CD14-positive monocyte (primary cell): ENCODE data around the gene SEMA3G. TPM values are rescaled to one million over a fixed set of nuclear protein-coding genes. Genes with fewer than 3 reads are reported as not detected.

ENCODE experiments used
- DNase-seq, 3 donors: peaks; one replicate each; pipeline ENCODE4 v3.0.0-alpha.2; 2011 to 2022
- H2AFZ ChIP-seq: 2 replicates; pipeline ENCODE4 v1.6.0; 2012; ENCODE audit warnings: mild to moderate bottlenecking, low read depth, low read length, inconsistent platforms; ENCODE audit not compliant: insufficient read depth, poor library complexity, severe bottlenecking
- H3K27ac ChIP-seq, 2 donors: 1 replicate in 1 of 2; 2 replicates in 1 of 2; pipeline ENCODE4 v1.5.1; 2012 to 2013; ENCODE audit warnings: low read length in 2 of 2, control low read depth in 1 of 2, inconsistent platforms in 1 of 2, low read depth in 1 of 2, mild to moderate bottlenecking in 1 of 2
- H3K27me3 ChIP-seq, 2 donors: one replicate each; pipeline versions ENCODE4 v1.6.0 to v1.6.1; 2011 to 2013; ENCODE audit warnings: low read length in 2 of 2; ENCODE audit not compliant: control insufficient read depth in 2 of 2, insufficient read depth in 2 of 2
- H3K36me3 ChIP-seq, 2 donors: replicated peaks in 1 of 2; 1 replicate in 1 of 2; 2 replicates in 1 of 2; pipeline versions ENCODE4 v1.5.1 to v1.6.1; 2012 to 2013; ENCODE audit warnings: low read length in 2 of 2, control low read depth in 1 of 2, inconsistent platforms in 1 of 2, mild to moderate bottlenecking in 1 of 2; ENCODE audit not compliant: insufficient read depth in 2 of 2, control insufficient read depth in 1 of 2
- H3K4me1 ChIP-seq, 2 donors: 1 replicate in 1 of 2; 2 replicates in 1 of 2; pipeline versions ENCODE4 v1.5.1 to v1.6.1; 2012 to 2013; ENCODE audit warnings: low read length in 2 of 2, control low read depth in 1 of 2, inconsistent platforms in 1 of 2, mild to moderate bottlenecking in 1 of 2, moderate library complexity in 1 of 2; ENCODE audit not compliant: insufficient read depth in 2 of 2, control insufficient read depth in 1 of 2
- H3K4me2 ChIP-seq: replicated peaks from 2 replicates; pipeline ENCODE3; 2012; ENCODE audit warnings: low read length, moderate library complexity, mild to moderate bottlenecking; ENCODE audit not compliant: poor library complexity, severe bottlenecking; ENCODE audit errors: extremely low read depth
- H3K4me3 ChIP-seq, 3 experiments: fragments of 200-600 bp in 1 of 3; sonication (generic) in 1 of 3; replicated peaks in 1 of 3; 1 replicate in 2 of 3; 2 replicates in 1 of 3; pipeline ENCODE4 v1.5.1; 2011 to 2013; ENCODE audit warnings: low read length in 3 of 3, mild to moderate bottlenecking in 3 of 3, control low read depth in 2 of 3, low read depth in 2 of 3, inconsistent platforms in 1 of 3, moderate library complexity in 1 of 3
- H3K79me2 ChIP-seq: 2 replicates; pipeline ENCODE4 v1.6.0; 2012; ENCODE audit warnings: mild to moderate bottlenecking, control low read depth, inconsistent platforms, low read length, moderate library complexity; ENCODE audit not compliant: insufficient read depth
- H3K9ac ChIP-seq: 2 replicates; pipeline ENCODE4 v1.6.0; 2017; ENCODE audit warnings: low read length, mild to moderate bottlenecking; ENCODE audit not compliant: insufficient read depth, poor library complexity, severe bottlenecking
- H3K9me3 ChIP-seq, 2 donors: replicated peaks in 1 of 2; 1 replicate in 1 of 2; 2 replicates in 1 of 2; pipeline versions ENCODE4 v1.5.1 to v1.6.1; 2012 to 2013; ENCODE audit warnings: low read length in 2 of 2, control low read depth in 1 of 2; ENCODE audit not compliant: control insufficient read depth in 1 of 2, insufficient read depth in 1 of 2
- H4K20me1 ChIP-seq: 2 replicates; pipeline ENCODE4 v1.6.0; 2012; ENCODE audit warnings: mild to moderate bottlenecking, low read length, control low read depth, moderate library complexity; ENCODE audit not compliant: insufficient read depth
- H3K27ac Mint-ChIP-seq, 7 donors: one replicate each; pipeline ENCODE4 v1.8.0; 2020; ENCODE audit warnings: mild to moderate bottlenecking in 7 of 7, mixed read lengths in 7 of 7, moderate library complexity in 6 of 7, inconsistent platforms in 2 of 7
- H3K27me3 Mint-ChIP-seq, 3 donors: one replicate each; pipeline ENCODE4 v1.8.0; 2021 to 2022; ENCODE audit warnings: low read depth in 3 of 3, mild to moderate bottlenecking in 3 of 3, mixed read lengths in 3 of 3, moderate library complexity in 3 of 3, inconsistent platforms in 1 of 3
- H3K36me3 Mint-ChIP-seq, 2 donors: one replicate each; pipeline ENCODE4 v1.8.0; 2020; ENCODE audit warnings: mixed read lengths in 2 of 2, inconsistent platforms in 1 of 2, mild to moderate bottlenecking in 1 of 2
- H3K4me1 Mint-ChIP-seq: one replicate; pipeline ENCODE4 v1.8.0; 2020; ENCODE audit warnings: mild to moderate bottlenecking, mixed read lengths
- H3K4me3 Mint-ChIP-seq, 2 donors: one replicate each; pipeline ENCODE4 v1.8.0; 2020; ENCODE audit warnings: mild to moderate bottlenecking in 2 of 2, mixed read lengths in 2 of 2, moderate library complexity in 1 of 2
- H3K9me3 Mint-ChIP-seq, 7 donors: one replicate each; pipeline ENCODE4 v1.8.0; 2020 to 2022; ENCODE audit warnings: mixed read lengths in 7 of 7, mild to moderate bottlenecking in 6 of 7, moderate library complexity in 6 of 7, inconsistent platforms in 2 of 7
- CTCF ChIP-seq: fragments of 200-600 bp; IDR thresholded peaks from one replicate; pipeline ENCODE4 v1.8.0; 2022; ENCODE audit warnings: antibody characterized with exemption, mild to moderate bottlenecking
- WGBS: methylation state at CpG from one replicate; pipeline ENCODE4 v1.1.5; 2013; ENCODE audit warnings: missing lambda C conversion rate; ENCODE audit not compliant: insufficient coverage; 5-methylcytosine and 5-hydroxymethylcytosine counted together
- intact Hi-C, 2 donors: fragments of 100-400 bp; cut with micrococcal nuclease; formaldehyde crosslinking; loops; one replicate each; pipeline versions ENCODE4 v1.15.0 to v1.15.1; 2023
- polyA plus RNA-seq, 3 donors: library from polyadenylated mRNA; depleted of rRNA in 1 of 3; unstranded in 2 of 3; stranded (reverse) in 1 of 3; fragments of 300-500 nt in 2 of 3; fragments of >200 nt in 1 of 3; fragmentation: Illumina TruSeq in 2 of 3; gene quantifications; 1 replicate in 2 of 3; 2 replicates in 1 of 3; pipeline ENCODE4 v1.2.3, GENCODE V29; 2012 to 2021

The SEMA3G gene
- polyA plus RNA-seq, 3 donors = 0.03 TPM; not detected in 2

GRCh38 chr3:52452570-52453221 is 7.8 kb upstream of the SEMA3G start:
- H3K9me3 Mint-ChIP-seq = peaks cover 0 to 9% (median 3%) of the 10 kb centered on the region in 7 donors
- H2AFZ ChIP-seq = no peak overlapping the region
- 92% methylated on average over 9 of the region's 11 CpGs for WGBS
- H3K4me1 Mint-ChIP-seq = peaks cover 30% of the 10 kb centered on the region
- H3K4me1 ChIP-seq = peaks cover 27 to 29% of the 10 kb centered on the region in 2 donors
- no peak overlapping the region for H3K27ac Mint-ChIP-seq
- H3K79me2 ChIP-seq = peaks cover 29% of the 10 kb centered on the region
- intact Hi-C loops = no loop called here
- peaks cover 0 to 7% of the 10 kb centered on the region in 2 donors for H3K36me3 Mint-ChIP-seq
- no peak overlapping the region for H3K4me3 Mint-ChIP-seq
- no peak overlapping the region for H3K4me3 ChIP-seq
- DNase-seq = no peak
- no peak for TF ChIP-seq CTCF
- no peaks in the 10 kb centered on the region for H3K27me3 ChIP-seq
- no peak overlapping the region for H3K27ac ChIP-seq
- H3K27me3 Mint-ChIP-seq = peaks cover 0 to 6% (median 1%) of the 10 kb centered on the region in 3 donors
- H3K9me3 ChIP-seq = no peaks in the 10 kb centered on the region
- H3K4me2 ChIP-seq = no peak overlapping the region
- H3K9ac ChIP-seq = no peak overlapping the region
- H4K20me1 ChIP-seq = peaks cover 15% of the 10 kb centered on the region
- H3K36me3 ChIP-seq = peaks cover 0 to 1% of the 10 kb centered on the region in 2 donors

- H3K27me3 Mint-ChIP-seq = peaks cover 0 to 6% (median 1%) of the 10 kb centered on the region in 3 donors
These were observed 7.2 kb upstream of the SEMA3G start for GRCh38 chr3:52452126-52452525.

More at GRCh38 chr3:52452126-52452525, 7.2 kb upstream of the SEMA3G start:
- H3K4me1 ChIP-seq = peaks cover 21 to 23% of the 10 kb centered on the region in 2 donors
- Mint-ChIP-seq H3K4me3 (no peak overlapping the region), H3K27ac (peak overlapping the region in 1 of 7 donors; percentile 18), H3K4me1 (peaks cover 25% of the 10 kb centered on the region), H3K9me3 (peaks cover 0 to 9% (median 3%) of the 10 kb centered on the region in 7 donors), H3K36me3 (peaks cover 0 to 3% of the 10 kb centered on the region in 2 donors)
- H3K27ac ChIP-seq = no peak overlapping the region
- 98% methylated on average over 4 of the region's 6 CpGs for WGBS
- no peak for TF ChIP-seq CTCF
- intact Hi-C loops = no loop called here
- peaks cover 9% of the 10 kb centered on the region for H4K20me1 ChIP-seq
- no peaks in the 10 kb centered on the region for H3K36me3 ChIP-seq
- H3K4me2 ChIP-seq = no peak overlapping the region
- no peak overlapping the region for H3K4me3 ChIP-seq
- peaks cover 24% of the 10 kb centered on the region for H3K79me2 ChIP-seq
- no peaks in the 10 kb centered on the region for H3K9me3 ChIP-seq
- no peaks in the 10 kb centered on the region for H3K27me3 ChIP-seq
- no peak overlapping the region for H2AFZ ChIP-seq
- H3K9ac ChIP-seq = no peak overlapping the region
- DNase-seq = no peak
